ENCODE measurements around the gene OR6K2. TPM values are rescaled to one million over a fixed set of nuclear protein-coding genes. Genes with fewer than 3 reads are reported as not detected.

Gene OR6K2
- total and polyA plus RNA-seq, 10 of the 15 experiments (the other 5 are each of a cell fraction or from before 2014, with no cell fraction given) = not detected

DNA sequence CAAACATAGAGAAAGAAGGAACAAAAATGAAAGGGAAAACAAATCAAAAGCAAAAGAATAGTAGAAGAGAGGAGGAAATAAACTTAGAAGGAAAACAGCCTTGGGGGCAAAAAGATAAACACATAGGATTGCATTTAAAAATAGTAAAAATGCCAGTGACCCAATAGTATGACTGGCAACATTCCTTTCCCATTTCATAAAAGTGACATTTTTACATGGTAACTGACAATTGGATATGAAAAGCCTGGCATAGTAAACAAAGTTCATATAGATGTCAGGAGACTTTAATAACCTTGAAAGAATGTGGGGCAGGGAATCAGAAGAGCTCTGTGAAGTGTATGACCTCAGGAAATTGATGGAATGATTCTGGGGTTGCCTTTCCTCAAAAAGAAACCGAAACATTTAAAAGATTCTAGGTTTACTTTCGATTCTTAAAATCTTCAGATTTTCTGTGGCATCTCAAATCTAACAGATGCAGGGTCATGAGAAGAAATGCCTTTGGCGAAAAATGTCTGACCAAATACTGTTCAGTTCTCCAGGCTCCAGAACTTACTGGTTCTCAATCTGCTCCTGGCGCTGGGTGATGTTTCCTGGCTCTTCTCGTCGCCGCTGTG, 47.6 kb downstream of the OR6K2 start (continued):
- TF ChIP-seq NFIC (IDR thresholded peaks at IDR 0.05; ENCODE audit: low read depth, low read length) = no peak

Other genes starting within 250 kb of the OR6K2 start
Only the 7 nearest of the 13 such genes appear.
- gene OR10X1, start 120.8 kb downstream of the OR6K2 start, total RNA-seq (2014; rRNA removed) = not detected in 2 replicates
- gene OR10X1, start 120.8 kb downstream of the OR6K2 start, total RNA-seq (2014; rRNA removed; fragmentation: Illumina TruSeq; extraction: Trizol) = not detected in 2 replicates
- gene OR10X1, start 120.8 kb downstream of the OR6K2 start, total RNA-seq (2021) = not detected in 2 replicates
- not detected in 2 replicates for gene OR10X1, start 120.8 kb downstream of the OR6K2 start, polyA plus RNA-seq (2011; rRNA removed)
- not detected in 2 replicates for gene OR10X1, start 120.8 kb downstream of the OR6K2 start, polyA plus RNA-seq (2014; fragmentation: Illumina TruSeq; extraction: Trizol)
- not detected for gene OR10X1, start 120.8 kb downstream of the OR6K2 start, polyA plus RNA-seq (2014; fragmentation: Nextera tagmentation; extraction: Ambion mirVana)
- gene OR10X1, start 120.8 kb downstream of the OR6K2 start, polyA plus RNA-seq (2014; rRNA removed) = not detected in 2 replicates
- not detected for gene OR10X1, start 120.8 kb downstream of the OR6K2 start, polyA plus RNA-seq (2016; fragmentation: Nextera tagmentation; extraction: Ambion mirVana)
- not detected in 2 replicates for gene OR10Z1, start 95.4 kb downstream of the OR6K2 start, total RNA-seq (2014; rRNA removed)
- not detected in 2 replicates for gene OR10Z1, start 95.4 kb downstream of the OR6K2 start, total RNA-seq (2014; rRNA removed; fragmentation: Illumina TruSeq; extraction: Trizol)
- not detected in 2 replicates for gene OR10Z1, start 95.4 kb downstream of the OR6K2 start, total RNA-seq (2021)
- gene OR10Z1, start 95.4 kb downstream of the OR6K2 start, polyA plus RNA-seq (2011; rRNA removed) = not detected in 2 replicates
- gene OR10Z1, start 95.4 kb downstream of the OR6K2 start, polyA plus RNA-seq (2014; fragmentation: Illumina TruSeq; extraction: Trizol) = not detected in 2 replicates
- not detected for gene OR10Z1, start 95.4 kb downstream of the OR6K2 start, polyA plus RNA-seq (2014; fragmentation: Nextera tagmentation; extraction: Ambion mirVana)
- not detected in 2 replicates for gene OR10Z1, start 95.4 kb downstream of the OR6K2 start, polyA plus RNA-seq (2014; rRNA removed)
- not detected for gene OR10Z1, start 95.4 kb downstream of the OR6K2 start, polyA plus RNA-seq (2016; fragmentation: Nextera tagmentation; extraction: Ambion mirVana)
- not detected in 2 replicates for gene SPTA1, start 13.9 kb downstream of the OR6K2 start, total RNA-seq (2014; rRNA removed)
- gene SPTA1, start 13.9 kb downstream of the OR6K2 start, total RNA-seq (2014; rRNA removed; fragmentation: Illumina TruSeq; extraction: Trizol) = 0.13 TPM in 1 of 2 replicates, not detected in the other
- gene SPTA1, start 13.9 kb downstream of the OR6K2 start, total RNA-seq (2021) = 0.13 and 0.21 TPM in 2 replicates
- gene SPTA1, start 13.9 kb downstream of the OR6K2 start, polyA plus RNA-seq (2011; rRNA removed) = 0.12 TPM in 1 of 2 replicates, not detected in the other
- gene SPTA1, start 13.9 kb downstream of the OR6K2 start, polyA plus RNA-seq (2014; fragmentation: Illumina TruSeq; extraction: Trizol) = under 0.01 TPM in 1 of 2 replicates, not detected in the other
- gene SPTA1, start 13.9 kb downstream of the OR6K2 start, polyA plus RNA-seq (2014; fragmentation: Nextera tagmentation; extraction: Ambion mirVana) = not detected
- 0.12 TPM in 1 of 2 replicates, not detected in the other for gene SPTA1, start 13.9 kb downstream of the OR6K2 start, polyA plus RNA-seq (2014; rRNA removed)
- not detected for gene SPTA1, start 13.9 kb downstream of the OR6K2 start, polyA plus RNA-seq (2016; fragmentation: Nextera tagmentation; extraction: Ambion mirVana)
- not detected in 2 replicates for gene OR6K3, start 20.1 kb upstream of the OR6K2 start, total RNA-seq (2014; rRNA removed)
- not detected in 2 replicates for gene OR6K3, start 20.1 kb upstream of the OR6K2 start, total RNA-seq (2014; rRNA removed; fragmentation: Illumina TruSeq; extraction: Trizol)
- gene OR6K3, start 20.1 kb upstream of the OR6K2 start, total RNA-seq (2021) = not detected in 2 replicates
- not detected in 2 replicates for gene OR6K3, start 20.1 kb upstream of the OR6K2 start, polyA plus RNA-seq (2011; rRNA removed)
- gene OR6K3, start 20.1 kb upstream of the OR6K2 start, polyA plus RNA-seq (2014; fragmentation: Illumina TruSeq; extraction: Trizol) = not detected in 2 replicates
- gene OR6K3, start 20.1 kb upstream of the OR6K2 start, polyA plus RNA-seq (2014; fragmentation: Nextera tagmentation; extraction: Ambion mirVana) = not detected
- not detected in 2 replicates for gene OR6K3, start 20.1 kb upstream of the OR6K2 start, polyA plus RNA-seq (2014; rRNA removed)
- not detected for gene OR6K3, start 20.1 kb upstream of the OR6K2 start, polyA plus RNA-seq (2016; fragmentation: Nextera tagmentation; extraction: Ambion mirVana)
- not detected in 2 replicates for gene OR6K6, start 54.1 kb upstream of the OR6K2 start, total RNA-seq (2014; rRNA removed)
- gene OR6K6, start 54.1 kb upstream of the OR6K2 start, total RNA-seq (2014; rRNA removed; fragmentation: Illumina TruSeq; extraction: Trizol) = not detected in 2 replicates
- gene OR6K6, start 54.1 kb upstream of the OR6K2 start, total RNA-seq (2021) = not detected in 2 replicates
- not detected in 2 replicates for gene OR6K6, start 54.1 kb upstream of the OR6K2 start, polyA plus RNA-seq (2011; rRNA removed)
- gene OR6K6, start 54.1 kb upstream of the OR6K2 start, polyA plus RNA-seq (2014; fragmentation: Illumina TruSeq; extraction: Trizol) = not detected in 2 replicates
- not detected for gene OR6K6, start 54.1 kb upstream of the OR6K2 start, polyA plus RNA-seq (2014; fragmentation: Nextera tagmentation; extraction: Ambion mirVana)
- gene OR6K6, start 54.1 kb upstream of the OR6K2 start, polyA plus RNA-seq (2014; rRNA removed) = not detected in 2 replicates
- not detected for gene OR6K6, start 54.1 kb upstream of the OR6K2 start, polyA plus RNA-seq (2016; fragmentation: Nextera tagmentation; extraction: Ambion mirVana)
- gene OR6N1, start 71.5 kb upstream of the OR6K2 start, total RNA-seq (2014; rRNA removed) = not detected in 2 replicates
- not detected in 2 replicates for gene OR6N1, start 71.5 kb upstream of the OR6K2 start, total RNA-seq (2014; rRNA removed; fragmentation: Illumina TruSeq; extraction: Trizol)
- not detected in 2 replicates for gene OR6N1, start 71.5 kb upstream of the OR6K2 start, total RNA-seq (2021)
- not detected in 2 replicates for gene OR6N1, start 71.5 kb upstream of the OR6K2 start, polyA plus RNA-seq (2011; rRNA removed)
- gene OR6N1, start 71.5 kb upstream of the OR6K2 start, polyA plus RNA-seq (2014; fragmentation: Illumina TruSeq; extraction: Trizol) = not detected in 2 replicates
- not detected for gene OR6N1, start 71.5 kb upstream of the OR6K2 start, polyA plus RNA-seq (2014; fragmentation: Nextera tagmentation; extraction: Ambion mirVana)
- not detected in 2 replicates for gene OR6N1, start 71.5 kb upstream of the OR6K2 start, polyA plus RNA-seq (2014; rRNA removed)
- not detected for gene OR6N1, start 71.5 kb upstream of the OR6K2 start, polyA plus RNA-seq (2016; fragmentation: Nextera tagmentation; extraction: Ambion mirVana)
- gene OR6N2, start 80.6 kb upstream of the OR6K2 start, total RNA-seq (2014; rRNA removed) = not detected in 2 replicates
- gene OR6N2, start 80.6 kb upstream of the OR6K2 start, total RNA-seq (2014; rRNA removed; fragmentation: Illumina TruSeq; extraction: Trizol) = not detected in 2 replicates
- not detected in 2 replicates for gene OR6N2, start 80.6 kb upstream of the OR6K2 start, total RNA-seq (2021)
- not detected in 2 replicates for gene OR6N2, start 80.6 kb upstream of the OR6K2 start, polyA plus RNA-seq (2011; rRNA removed)
- gene OR6N2, start 80.6 kb upstream of the OR6K2 start, polyA plus RNA-seq (2014; fragmentation: Illumina TruSeq; extraction: Trizol) = not detected in 2 replicates
- not detected for gene OR6N2, start 80.6 kb upstream of the OR6K2 start, polyA plus RNA-seq (2014; fragmentation: Nextera tagmentation; extraction: Ambion mirVana)
- not detected in 2 replicates for gene OR6N2, start 80.6 kb upstream of the OR6K2 start, polyA plus RNA-seq (2014; rRNA removed)
- gene OR6N2, start 80.6 kb upstream of the OR6K2 start, polyA plus RNA-seq (2016; fragmentation: Nextera tagmentation; extraction: Ambion mirVana) = not detected